WERI-Rb-1 (cell line): ENCODE results near the gene CREG1.

Experiments
- DNase-seq: peaks from one replicate; pipeline ENCODE4 v3.0.0-alpha.2; 2020
- H3K27ac ChIP-seq: fragments of 250-450 bp; sonication (Bioruptor Pico); 2 replicates; pipeline ENCODE4 v1.5.1; 2020; ENCODE audit warnings: mild to moderate bottlenecking, moderate library complexity
- H3K27me3 ChIP-seq: fragments of 250-450 bp; sonication (Bioruptor Pico); 2 replicates; pipeline ENCODE4 v1.5.1; 2021; ENCODE audit warnings: mild to moderate bottlenecking, low read depth, moderate library complexity; ENCODE audit not compliant: insufficient read depth, severe bottlenecking
- H3K36me3 ChIP-seq: fragments of 250-450 bp; sonication (Bioruptor Pico); 2 replicates; pipeline ENCODE4 v1.5.1; 2020; ENCODE audit warnings: mild to moderate bottlenecking, moderate library complexity
- H3K4me3 ChIP-seq: 2 replicates; pipeline ENCODE4 v1.5.1; 2011; ENCODE audit warnings: low read depth, mild to moderate bottlenecking, control low read depth, low read length
- H3K9me3 ChIP-seq: fragments of 250-450 bp; sonication (Bioruptor Pico); 2 replicates; pipeline ENCODE4 v1.5.1; 2021; ENCODE audit warnings: mild to moderate bottlenecking, moderate library complexity; ENCODE audit not compliant: severe bottlenecking
- TF ChIP-seq, protein P1 (sequence below): IDR thresholded peaks from 2 replicates; pipeline ENCODE4 v1.5.1; 2011; ENCODE audit warnings: low read depth, mild to moderate bottlenecking, control low read depth, inconsistent platforms, low read length

The CREG1 gene

DNA sequence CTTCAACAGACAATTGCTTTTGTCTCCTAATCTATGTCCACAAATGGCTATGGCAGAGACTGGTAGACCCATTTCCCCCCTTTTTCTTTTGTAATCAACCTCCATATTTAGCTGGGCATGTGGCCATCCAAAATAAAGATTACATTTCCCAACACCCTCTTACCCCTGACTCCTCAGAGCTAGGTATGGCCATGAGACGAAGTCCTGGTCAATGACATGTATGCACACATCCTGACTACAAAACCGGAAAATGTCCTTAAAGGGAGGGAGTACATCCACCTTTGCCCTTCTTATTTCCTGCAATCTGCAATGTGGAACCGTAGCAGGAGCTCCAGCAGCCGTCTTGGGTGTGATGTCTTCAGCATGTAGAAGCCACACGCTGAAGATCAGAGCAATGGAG, 40.3 kb upstream of the CREG1 start:
- H3K4me3 ChIP-seq: no peak overlapping the region
- no peaks in the 10 kb centered on the region for H3K36me3 ChIP-seq
- TF ChIP-seq, protein P1, sequence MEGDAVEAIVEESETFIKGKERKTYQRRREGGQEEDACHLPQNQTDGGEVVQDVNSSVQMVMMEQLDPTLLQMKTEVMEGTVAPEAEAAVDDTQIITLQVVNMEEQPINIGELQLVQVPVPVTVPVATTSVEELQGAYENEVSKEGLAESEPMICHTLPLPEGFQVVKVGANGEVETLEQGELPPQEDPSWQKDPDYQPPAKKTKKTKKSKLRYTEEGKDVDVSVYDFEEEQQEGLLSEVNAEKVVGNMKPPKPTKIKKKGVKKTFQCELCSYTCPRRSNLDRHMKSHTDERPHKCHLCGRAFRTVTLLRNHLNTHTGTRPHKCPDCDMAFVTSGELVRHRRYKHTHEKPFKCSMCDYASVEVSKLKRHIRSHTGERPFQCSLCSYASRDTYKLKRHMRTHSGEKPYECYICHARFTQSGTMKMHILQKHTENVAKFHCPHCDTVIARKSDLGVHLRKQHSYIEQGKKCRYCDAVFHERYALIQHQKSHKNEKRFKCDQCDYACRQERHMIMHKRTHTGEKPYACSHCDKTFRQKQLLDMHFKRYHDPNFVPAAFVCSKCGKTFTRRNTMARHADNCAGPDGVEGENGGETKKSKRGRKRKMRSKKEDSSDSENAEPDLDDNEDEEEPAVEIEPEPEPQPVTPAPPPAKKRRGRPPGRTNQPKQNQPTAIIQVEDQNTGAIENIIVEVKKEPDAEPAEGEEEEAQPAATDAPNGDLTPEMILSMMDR: no peak
- no peak overlapping the region for H3K27ac ChIP-seq
- H3K9me3 ChIP-seq: no peaks in the 10 kb centered on the region
- H3K27me3 ChIP-seq: no peaks in the 10 kb centered on the region
- DNase-seq: no peak

DNA sequence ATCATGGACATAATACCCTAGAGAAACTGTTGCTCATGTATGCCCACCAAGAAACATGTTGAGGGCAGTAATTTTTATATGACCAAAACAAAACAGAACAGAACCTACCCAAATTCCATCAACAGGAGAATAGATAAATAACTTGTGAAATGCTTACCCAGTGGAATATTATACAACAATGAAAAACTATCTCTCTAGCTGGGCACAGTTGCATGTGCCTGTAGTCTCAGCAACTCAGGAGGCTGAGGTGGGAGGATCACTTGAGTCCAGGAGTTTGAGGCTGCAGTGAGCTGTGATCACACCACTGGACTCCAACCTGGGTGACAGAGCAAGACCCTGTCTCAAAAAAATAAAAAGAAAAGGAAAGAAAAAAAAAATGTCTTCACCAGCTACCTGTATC, 38.9 kb upstream of the CREG1 start:
- no peak overlapping the region for H3K27ac ChIP-seq
- TF ChIP-seq, protein P1: no peak
- H3K36me3 ChIP-seq: no peaks in the 10 kb centered on the region
- no peak for DNase-seq
- H3K4me3 ChIP-seq: no peak overlapping the region
- no peaks in the 10 kb centered on the region for H3K9me3 ChIP-seq
- H3K27me3 ChIP-seq: no peaks in the 10 kb centered on the region

- Histone ChIP-seq H3K36me3 (no peaks in the 10 kb centered on the region), H3K9me3 (no peaks in the 10 kb centered on the region), H3K27me3 (no peaks in the 10 kb centered on the region), H3K27ac (no peak overlapping the region), H3K4me3 (no peak overlapping the region)
- TF ChIP-seq, protein P1: no peak
- no peak for DNase-seq
These were observed 34.8 kb upstream of the CREG1 start for GRCh38 chr1:167588361-167588760.

- TF ChIP-seq, protein P1: no peak
- no peak for DNase-seq
- Histone ChIP-seq H3K36me3 (no peaks in the 10 kb centered on the region), H3K27ac (no peak overlapping the region), H3K4me3 (no peak overlapping the region), H3K27me3 (no peaks in the 10 kb centered on the region), H3K9me3 (no peaks in the 10 kb centered on the region)
These were observed 34.3 kb upstream of the CREG1 start for GRCh38 chr1:167587872-167588271.

DNA sequence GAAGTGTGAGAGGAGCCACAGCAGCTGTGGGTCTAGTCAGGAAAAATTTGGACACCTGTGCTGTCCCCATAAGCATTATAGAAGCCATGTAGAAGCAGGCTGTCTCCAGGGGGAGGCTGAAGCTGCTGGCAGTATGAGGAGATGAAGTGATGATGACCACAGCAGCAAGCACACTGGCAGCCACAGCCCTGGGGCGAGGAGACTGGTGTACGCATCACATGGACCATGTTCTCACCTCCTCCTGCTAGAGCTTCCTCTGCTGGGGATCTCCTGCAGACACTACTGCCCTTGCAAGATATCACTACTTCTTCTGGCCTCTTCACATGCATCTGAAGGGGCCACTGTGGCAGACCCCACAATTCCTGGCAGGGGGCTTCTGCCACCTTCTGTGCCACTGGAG, 33.8 kb upstream of the CREG1 start:
- Histone ChIP-seq H3K27ac (no peak overlapping the region), H3K36me3 (no peaks in the 10 kb centered on the region), H3K9me3 (no peaks in the 10 kb centered on the region), H3K4me3 (no peak overlapping the region), H3K27me3 (no peaks in the 10 kb centered on the region)
- no peak for DNase-seq
- TF ChIP-seq, protein P1: no peak

DNA sequence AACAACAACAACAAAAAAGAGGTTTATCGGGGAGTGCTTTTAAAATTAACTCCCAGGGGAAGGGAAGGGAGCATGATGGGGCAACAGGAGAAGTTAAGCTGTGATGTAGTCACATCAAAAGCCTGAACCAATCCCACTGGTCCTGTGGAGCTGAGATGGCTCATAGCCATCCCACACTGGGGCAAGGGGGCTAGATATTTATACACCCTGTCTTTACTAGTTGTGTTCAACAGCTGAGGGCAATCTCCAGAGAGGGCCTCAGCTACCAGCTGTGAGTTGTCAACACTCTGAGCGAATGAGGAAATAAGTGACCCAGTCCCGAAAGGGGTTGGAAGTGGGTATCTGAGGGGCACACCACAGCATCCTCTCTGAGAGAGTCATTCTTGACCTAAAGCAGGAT, 31.0 kb upstream of the CREG1 start:
- no peak for DNase-seq
- Histone ChIP-seq H3K4me3 (no peak overlapping the region), H3K27ac (no peak overlapping the region), H3K36me3 (no peaks in the 10 kb centered on the region), H3K9me3 (no peaks in the 10 kb centered on the region), H3K27me3 (no peaks in the 10 kb centered on the region)
- TF ChIP-seq, protein P1: no peak
